H7 (cell line): ENCODE measurements around the gene CEP41. TPM values are rescaled to one million over a fixed set of nuclear protein-coding genes. Genes with fewer than 3 reads are reported as not detected.

Experiments used
- DNase-seq: peaks from one replicate; pipeline ENCODE4 v3.0.0; 2012
- H3K27me3 ChIP-seq: 2 replicates; pipeline ENCODE4 v1.6.0; 2011; ENCODE audit warnings: mild to moderate bottlenecking, low read length; ENCODE audit not compliant: control insufficient read depth, insufficient read depth
- H3K36me3 ChIP-seq: replicated peaks from 2 replicates; pipeline ENCODE4 v1.5.1; 2011; ENCODE audit warnings: low read length; ENCODE audit not compliant: control insufficient read depth, insufficient read depth
- H3K4me3 ChIP-seq: 2 replicates; pipeline ENCODE4 v1.5.1; 2011; ENCODE audit warnings: low read depth, mild to moderate bottlenecking, control low read depth, low read length, moderate library complexity; ENCODE audit not compliant: insufficient read depth
- total RNA-seq: library from RNA; depleted of rRNA; stranded (reverse); fragments of >200 nt; shearing (Covaris generic); gene quantifications from 2 replicates; pipeline ENCODE4 v1.2.3, GENCODE V29; 2014

CEP41 gene
- total RNA-seq, 1 experiment from 2014 or later, result 8.1 TPM

DNA sequence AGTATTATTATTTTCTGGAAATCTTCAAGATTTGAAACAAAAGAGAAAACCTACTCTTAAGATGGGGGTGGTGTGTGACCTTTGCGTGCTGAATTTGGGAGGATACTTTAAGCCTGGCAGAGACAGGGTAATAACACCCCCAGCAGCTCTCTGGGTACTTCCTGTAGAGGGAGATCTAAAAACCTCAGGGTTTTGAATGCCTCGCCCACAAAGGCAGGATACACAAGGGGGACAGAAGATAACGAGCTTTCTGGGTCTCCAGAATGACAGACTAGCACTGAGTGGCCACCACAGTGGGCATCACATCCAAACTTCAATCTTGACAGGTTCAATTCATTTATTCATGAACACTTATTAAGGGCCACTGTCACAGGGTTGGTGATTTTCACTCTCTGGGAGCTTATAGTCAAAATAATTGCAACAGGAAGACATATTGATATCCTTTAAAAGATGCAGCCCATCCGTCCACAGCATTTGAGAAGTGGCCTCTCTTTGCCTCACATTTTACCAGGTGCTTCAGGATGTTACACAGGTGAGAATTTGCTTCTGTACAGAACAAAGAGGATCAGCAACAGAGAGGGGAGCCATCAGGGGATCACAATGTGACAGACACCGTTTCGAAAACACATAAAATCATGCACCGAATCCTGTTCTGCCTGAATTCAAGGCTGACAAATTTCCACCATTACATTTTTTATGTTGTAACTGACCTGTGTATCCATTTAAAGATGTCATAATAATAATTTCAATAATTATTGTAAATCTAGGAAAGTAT lies 46.2 kb downstream of the CEP41 start:
- Histone ChIP-seq H3K36me3 (no peaks in the 10 kb centered on the region), H3K27me3 (no peaks in the 10 kb centered on the region), H3K4me3 (no peak overlapping the region)
- DNase-seq, result no peak

DNA sequence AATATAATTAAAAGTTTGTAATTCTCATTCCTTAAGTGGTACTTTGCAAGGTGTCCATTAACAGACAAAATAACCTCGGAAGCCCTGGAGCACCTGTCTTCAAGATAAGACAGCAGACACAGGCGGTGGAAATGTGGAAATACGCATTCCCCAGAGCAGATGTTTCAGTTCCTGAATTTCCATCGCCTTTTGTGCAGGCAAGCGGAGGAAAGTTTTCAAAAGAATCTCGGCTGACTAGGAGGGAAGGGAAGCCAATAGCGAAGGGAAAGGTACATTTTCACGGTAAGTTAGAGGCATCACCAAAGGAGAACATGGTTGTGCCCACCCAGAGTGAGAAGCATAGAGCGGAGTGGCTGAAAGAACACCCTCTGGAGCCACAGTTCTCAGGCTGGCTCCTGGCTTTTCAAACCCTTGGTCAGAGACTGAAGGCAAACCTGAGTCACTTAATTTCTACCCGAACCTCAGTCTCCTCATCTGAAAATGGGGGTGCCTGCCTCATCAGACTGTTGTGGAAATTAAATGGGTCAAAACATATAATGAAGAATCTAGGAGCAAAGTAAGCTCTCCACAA lies 46.9 kb downstream of the CEP41 start:
- no peak overlapping the region for H3K4me3 ChIP-seq
- no peak for DNase-seq

DNA sequence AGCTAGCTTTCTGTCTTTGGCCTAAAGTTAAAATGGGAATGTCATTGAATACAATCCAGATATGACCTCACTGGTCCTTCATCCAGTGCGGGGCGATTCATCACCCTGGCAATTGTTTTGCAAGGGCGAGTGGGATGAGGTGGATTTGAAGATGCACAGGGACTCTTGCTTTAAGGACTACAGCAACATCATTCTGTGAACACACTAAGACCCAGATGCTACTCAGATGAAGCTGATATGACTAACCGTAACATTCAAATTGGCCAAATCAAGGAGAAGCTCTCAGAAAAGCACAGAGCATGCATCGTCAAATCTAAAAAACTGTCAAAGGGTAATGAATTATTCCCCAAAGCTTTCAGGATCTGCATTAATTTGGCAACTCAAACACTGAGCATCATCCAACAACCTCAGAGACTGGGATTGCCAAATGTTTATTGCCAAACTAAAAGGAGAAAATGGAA lies 47.7 kb downstream of the CEP41 start:
- no peak for DNase-seq
- no peaks in the 10 kb centered on the region for H3K36me3 ChIP-seq
- no peaks in the 10 kb centered on the region for H3K27me3 ChIP-seq
- no peak overlapping the region for H3K4me3 ChIP-seq

More for the DNA sequence above, 46.9 kb downstream of the CEP41 start:
- Histone ChIP-seq H3K36me3 (no peaks in the 10 kb centered on the region), H3K27me3 (no peaks in the 10 kb centered on the region)

DNA sequence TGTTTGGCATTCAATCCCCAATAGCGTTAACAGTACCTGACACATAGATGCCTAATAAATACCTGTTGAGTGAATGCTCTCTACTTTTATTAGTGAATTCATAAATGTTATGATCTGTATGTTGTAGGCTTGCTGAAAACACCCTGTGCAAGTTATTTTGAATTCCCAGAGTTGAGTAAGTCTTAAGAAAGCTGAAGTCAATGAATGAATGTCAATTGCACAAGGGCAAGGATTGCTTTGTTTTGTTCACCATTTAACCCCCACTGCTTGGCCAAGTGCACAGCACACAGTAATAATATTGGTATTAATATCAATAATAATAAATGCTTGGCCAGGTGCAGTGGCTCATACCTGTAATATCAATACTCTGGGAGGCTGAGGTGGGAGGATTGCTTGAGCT lies 50.3 kb downstream of the CEP41 start:
- DNase-seq, result no peak
- H3K36me3 ChIP-seq, result no peaks in the 10 kb centered on the region
- no peak overlapping the region for H3K4me3 ChIP-seq
- no peaks in the 10 kb centered on the region for H3K27me3 ChIP-seq

DNA sequence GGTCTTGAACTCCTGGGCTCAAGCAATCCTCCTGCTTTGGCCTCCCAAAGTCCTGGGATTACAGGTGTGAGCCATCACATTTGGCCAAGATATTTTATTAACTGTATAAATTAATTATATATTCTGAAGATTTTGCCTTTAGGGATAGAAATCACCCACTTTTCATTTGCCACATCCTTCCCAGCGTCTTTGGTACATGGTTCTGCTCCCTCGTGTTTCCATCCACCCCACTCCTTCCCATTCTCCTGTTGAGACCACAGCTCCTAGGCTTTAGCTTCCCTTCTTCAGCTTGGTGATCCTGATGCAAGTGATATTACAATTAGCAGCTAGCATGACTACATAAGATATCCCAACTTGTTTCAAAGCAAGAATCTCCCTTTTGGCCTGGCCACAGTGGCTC lies 52.1 kb downstream of the CEP41 start:
- DNase-seq, result no peak

DNA sequence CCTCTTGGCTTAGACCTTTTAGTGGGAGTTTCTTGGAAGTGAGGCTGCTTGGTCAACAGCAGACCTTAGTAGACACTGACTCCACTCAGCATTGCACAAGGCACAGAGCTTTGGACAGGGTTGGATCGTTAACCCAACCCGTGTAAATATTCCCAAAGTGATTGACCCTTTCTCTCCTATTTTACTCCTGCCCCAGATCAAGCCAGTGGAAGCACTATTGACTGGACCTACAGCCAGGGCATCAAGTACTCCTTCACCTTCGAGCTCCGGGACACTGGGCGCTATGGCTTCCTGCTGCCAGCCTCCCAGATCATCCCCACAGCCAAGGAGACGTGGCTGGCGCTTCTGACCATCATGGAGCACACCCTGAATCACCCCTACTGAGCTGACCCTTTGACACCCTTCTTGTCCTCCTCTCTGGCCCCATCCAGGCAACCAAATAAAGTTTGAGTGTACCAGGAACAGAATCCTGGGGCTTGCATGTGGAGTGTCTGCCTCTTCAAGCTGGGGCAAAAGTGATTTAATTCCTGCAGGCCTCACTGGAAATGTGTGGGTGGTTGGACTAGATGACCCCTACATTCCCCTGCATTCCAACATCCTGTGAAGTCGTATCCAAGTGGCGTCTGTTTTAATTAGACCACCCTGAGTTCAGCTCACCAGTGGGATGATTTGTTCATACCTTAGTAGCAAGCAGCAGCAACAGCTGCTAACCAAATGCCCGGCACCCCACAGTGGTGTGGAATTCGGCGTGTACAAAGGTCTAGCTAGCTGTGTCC lies 53.0 kb downstream of the CEP41 start:
- Histone ChIP-seq H3K36me3 (no peaks in the 10 kb centered on the region), H3K27me3 (no peaks in the 10 kb centered on the region), H3K4me3 (no peak overlapping the region)
- no peak for DNase-seq

More for the DNA sequence above, 52.1 kb downstream of the CEP41 start:
- H3K27me3 ChIP-seq, result no peaks in the 10 kb centered on the region
- H3K4me3 ChIP-seq, result no peak overlapping the region
- H3K36me3 ChIP-seq, result no peaks in the 10 kb centered on the region

DNA sequence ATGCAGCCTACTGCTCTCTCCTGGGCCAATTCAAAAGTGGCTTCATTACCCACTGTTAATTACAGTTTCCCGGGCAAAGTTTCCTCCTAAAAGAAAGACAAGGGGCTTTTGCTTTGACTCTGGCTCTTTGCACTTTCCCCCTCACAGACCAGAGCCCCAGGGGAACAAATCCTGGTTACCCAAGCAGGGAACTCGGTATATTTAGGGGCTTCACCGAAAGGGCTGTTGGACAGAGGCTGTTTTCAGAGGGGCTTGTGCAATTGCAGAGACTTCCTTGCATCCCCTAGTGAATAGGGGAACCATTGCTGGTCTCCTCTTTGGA lies 53.5 kb downstream of the CEP41 start:
- H3K4me3 ChIP-seq, result no peak overlapping the region
- no peaks in the 10 kb centered on the region for H3K27me3 ChIP-seq
- no peak for DNase-seq
- H3K36me3 ChIP-seq, result no peaks in the 10 kb centered on the region

DNA sequence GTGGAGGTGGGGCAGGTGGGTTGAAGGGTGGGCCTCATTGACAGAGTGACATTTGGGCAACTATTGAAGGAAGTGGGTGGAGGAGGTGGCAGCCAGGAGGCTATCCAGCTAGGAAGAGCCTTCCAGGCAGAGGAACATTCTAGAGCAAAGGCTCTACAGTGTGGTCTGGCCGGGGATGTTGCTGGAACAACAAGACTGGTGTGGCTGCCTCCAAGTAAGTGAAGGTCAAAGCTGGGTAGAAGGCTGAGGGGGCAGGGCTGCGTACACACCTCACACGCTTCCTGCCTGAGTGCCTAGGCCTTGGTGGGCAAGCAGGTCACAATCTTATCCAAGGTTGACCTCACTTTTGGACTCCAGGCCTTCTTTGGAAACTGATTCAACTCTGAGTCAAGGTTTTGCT lies 53.9 kb downstream of the CEP41 start:
- Histone ChIP-seq H3K4me3 (no peak overlapping the region), H3K36me3 (no peaks in the 10 kb centered on the region), H3K27me3 (no peaks in the 10 kb centered on the region)
- DNase-seq, result no peak

DNA sequence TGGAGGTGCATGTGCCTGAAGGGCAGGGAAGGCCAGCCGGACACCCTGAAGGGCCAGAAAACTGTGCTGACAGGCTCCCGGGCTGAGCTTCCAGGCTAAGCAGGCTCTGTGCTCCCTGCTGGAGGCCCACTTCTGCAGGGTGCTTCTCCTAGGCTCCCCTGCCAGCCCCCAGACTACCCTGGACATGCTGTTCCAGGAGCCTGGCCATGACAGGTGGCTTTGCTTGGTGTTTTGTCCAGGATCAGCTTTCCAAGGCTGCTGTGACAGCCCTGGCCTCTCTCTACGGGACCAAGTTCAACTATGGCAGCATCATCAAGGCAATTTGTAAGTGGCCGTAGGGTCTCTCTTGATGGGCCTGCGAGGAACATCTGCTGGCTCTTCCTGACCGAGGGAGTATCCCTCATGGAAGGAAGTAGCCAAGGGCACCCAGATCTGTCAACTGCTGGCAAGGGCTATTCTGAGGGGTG lies 55.2 kb downstream of the CEP41 start:
- DNase-seq, result no peak
- Histone ChIP-seq H3K27me3 (no peaks in the 10 kb centered on the region), H3K36me3 (no peaks in the 10 kb centered on the region)

DNA sequence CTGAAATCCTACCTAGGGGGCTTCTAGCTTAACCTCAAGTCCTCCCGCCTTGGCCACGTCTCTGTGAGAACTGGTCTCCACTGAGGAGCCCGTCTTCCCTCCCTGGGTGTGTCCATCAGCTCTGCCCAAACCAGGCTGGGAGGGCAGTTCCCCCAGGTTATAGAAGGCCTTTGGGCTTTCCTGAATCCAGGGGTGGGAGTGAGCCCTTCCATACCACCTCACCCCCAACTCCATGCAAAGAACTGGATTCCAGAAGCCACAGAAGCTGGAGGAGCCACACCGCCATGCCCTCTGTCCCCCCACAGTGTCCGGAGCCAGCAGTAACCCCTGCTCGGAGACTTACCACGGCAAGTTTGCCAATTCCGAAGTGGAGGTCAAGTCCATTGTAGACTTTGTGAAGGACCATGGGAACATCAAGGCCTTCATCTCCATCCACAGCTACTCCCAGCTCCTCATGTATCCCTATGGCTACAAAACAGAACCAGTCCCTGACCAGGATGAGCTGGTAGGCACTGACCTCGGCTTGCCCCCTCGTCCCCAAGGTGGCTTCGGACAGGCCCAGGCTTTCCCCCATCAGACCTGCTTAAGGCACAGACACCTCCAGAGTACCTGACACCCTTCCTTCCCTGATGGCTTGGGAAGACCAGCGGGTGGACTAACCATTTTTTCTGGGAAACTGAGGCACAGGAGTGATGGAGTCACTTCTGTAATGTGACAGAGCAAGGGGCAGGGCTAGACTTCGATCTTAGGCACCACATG lies 55.8 kb downstream of the CEP41 start:
- no peaks in the 10 kb centered on the region for H3K27me3 ChIP-seq
- H3K36me3 ChIP-seq, result no peaks in the 10 kb centered on the region
- no peak overlapping the region for H3K4me3 ChIP-seq
- no peak for DNase-seq

More for the DNA sequence above, 55.2 kb downstream of the CEP41 start:
- H3K4me3 ChIP-seq, result no peak overlapping the region

DNA sequence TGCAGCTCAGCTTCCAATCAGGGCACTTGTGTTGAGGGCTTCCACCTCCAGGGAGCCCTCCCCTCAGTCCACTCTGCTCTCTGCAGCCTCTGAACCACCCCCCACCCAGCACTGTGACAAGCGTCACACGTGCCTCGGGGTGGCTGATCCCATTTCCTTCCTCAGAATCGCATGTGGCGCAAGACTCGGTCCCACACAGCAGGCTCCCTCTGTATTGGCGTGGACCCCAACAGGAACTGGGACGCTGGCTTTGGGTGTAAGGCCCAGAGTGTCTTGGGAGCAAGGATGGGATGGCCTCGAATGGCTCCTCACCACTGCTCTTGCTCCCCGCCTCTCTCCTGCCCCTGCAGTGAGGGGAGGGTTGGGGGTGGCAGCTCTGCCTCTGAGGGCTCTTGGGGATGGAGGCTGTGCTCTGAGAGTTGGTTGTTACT lies 56.4 kb downstream of the CEP41 start:
- no peaks in the 10 kb centered on the region for H3K36me3 ChIP-seq
- DNase-seq, result no peak
- no peaks in the 10 kb centered on the region for H3K27me3 ChIP-seq
- no peak overlapping the region for H3K4me3 ChIP-seq

DNA sequence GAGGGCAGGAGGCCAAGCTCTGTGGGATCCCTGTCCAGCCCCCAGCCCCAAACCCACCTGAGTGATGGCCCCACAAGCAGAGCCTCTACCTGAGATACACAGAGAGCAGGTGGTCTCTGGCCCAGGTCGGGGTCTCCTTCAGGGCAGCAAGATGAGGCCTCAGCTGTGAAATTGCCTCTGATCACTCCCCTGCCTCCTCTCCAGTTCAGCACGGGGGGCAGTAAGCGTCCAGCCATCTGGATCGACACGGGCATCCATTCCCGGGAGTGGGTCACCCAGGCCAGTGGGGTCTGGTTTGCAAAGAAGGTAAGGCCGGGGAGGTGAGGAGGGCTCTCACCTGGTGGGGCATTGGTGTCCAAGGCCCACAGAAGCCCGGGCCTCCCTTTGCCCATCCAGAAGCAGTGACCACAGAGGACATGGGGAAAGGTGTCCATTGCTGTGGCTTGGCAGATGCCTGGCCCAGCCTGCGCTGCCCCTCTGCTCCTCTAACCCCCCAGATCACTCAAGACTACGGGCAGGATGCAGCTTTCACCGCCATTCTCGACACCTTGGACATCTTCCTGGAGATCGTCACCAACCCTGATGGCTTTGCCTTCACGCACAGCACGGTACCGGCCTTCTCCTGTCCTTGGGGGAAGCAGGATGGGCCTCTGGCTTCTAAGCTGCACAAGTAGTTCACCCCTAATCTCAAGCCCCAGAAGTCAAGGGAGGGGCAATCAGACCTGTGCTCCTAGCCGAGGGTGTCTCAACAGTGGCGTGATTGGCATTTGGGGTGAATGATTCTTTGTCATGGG lies 57.4 kb downstream of the CEP41 start:
- DNase-seq, result no peak
- no peak overlapping the region for H3K4me3 ChIP-seq
- H3K36me3 ChIP-seq, result no peaks in the 10 kb centered on the region
- H3K27me3 ChIP-seq, result no peaks in the 10 kb centered on the region

DNA sequence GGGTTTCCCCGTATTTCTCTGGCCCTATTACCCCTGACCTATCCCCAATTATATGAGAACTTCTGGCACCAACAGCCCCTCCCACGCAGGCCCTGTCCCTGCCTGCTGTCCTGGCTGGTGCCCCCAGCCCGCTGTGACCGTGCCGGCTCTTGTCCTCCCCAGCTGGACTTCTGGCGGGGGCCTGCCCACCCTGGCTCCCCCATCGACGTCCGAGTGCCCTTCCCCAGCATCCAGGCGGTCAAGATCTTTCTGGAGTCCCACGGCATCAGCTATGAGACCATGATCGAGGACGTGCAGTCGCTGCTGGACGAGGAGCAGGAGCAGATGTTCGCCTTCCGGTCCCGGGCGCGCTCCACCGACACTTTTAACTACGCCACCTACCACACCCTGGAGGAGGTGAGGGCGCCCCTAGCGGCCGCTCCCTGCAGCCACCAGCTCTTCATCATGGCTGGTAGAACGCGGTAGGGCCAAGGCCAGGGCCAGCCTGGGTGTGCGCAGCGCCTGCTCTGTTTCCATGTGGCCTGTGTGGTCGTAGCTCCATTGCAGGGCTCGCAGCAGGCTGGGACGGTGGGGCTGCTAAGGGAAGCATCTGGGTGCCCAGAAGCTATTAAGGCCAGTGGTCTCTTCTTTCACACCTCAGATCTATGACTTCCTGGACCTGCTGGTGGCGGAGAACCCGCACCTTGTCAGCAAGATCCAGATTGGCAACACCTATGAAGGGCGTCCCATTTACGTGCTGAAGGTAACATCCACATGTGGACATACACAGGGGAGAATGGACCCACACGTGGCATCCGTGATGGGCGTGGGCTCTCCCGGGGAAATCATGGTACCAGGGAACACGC lies 59.1 kb downstream of the CEP41 start:
- Histone ChIP-seq H3K36me3 (no peaks in the 10 kb centered on the region), H3K4me3 (no peak overlapping the region), H3K27me3 (no peaks in the 10 kb centered on the region)
- peak; percentile 84 for DNase-seq
